Cardiac muscle cell (in vitro differentiated cells and primary cell): ENCODE measurements around the gene FAM20C. TPM values are rescaled to one million over a fixed set of nuclear protein-coding genes. Genes with fewer than 3 reads are reported as not detected.

ENCODE experiments used
- DNase-seq, 2 donors: peaks; one replicate each; pipeline versions ENCODE4 v3.0.0 to v3.0.0-alpha.2; 2010 to 2017; ENCODE audit warnings: low read depth in 1 of 2, low spot score in 1 of 2
- H3K27ac ChIP-seq: fragments of 200-600 bp; sonication (generic); 2 replicates; pipeline ENCODE4 v1.5.1; 2016
- H3K27me3 ChIP-seq: fragments of 200-600 bp; sonication (generic); 2 replicates; pipeline ENCODE4 v1.6.0; 2016; ENCODE audit warnings: control low read depth
- H3K36me3 ChIP-seq: fragments of 200-600 bp; sonication (generic); 2 replicates; pipeline ENCODE4 v1.5.1; 2016; ENCODE audit warnings: control low read depth
- H3K4me1 ChIP-seq: fragments of 200-600 bp; sonication (generic); 2 replicates; pipeline ENCODE4 v1.8.1; 2017; ENCODE audit warnings: low read depth, mild to moderate bottlenecking, mixed run types
- H3K4me3 ChIP-seq: fragments of 200-600 bp; sonication (generic); 2 replicates; pipeline ENCODE4 v1.5.1; 2016; ENCODE audit warnings: mild to moderate bottlenecking
- H3K9me3 ChIP-seq: fragments of 200-600 bp; sonication (generic); 2 replicates; pipeline ENCODE4 v1.5.1; 2017; ENCODE audit warnings: low read depth, mild to moderate bottlenecking, control low read depth
- polyA plus RNA-seq: library from polyadenylated mRNA; unstranded; fragments of >200 nt; fragmentation: Nextera tagmentation; extraction: Ambion mirVana; gene quantifications from 2 replicates; pipeline ENCODE4 v1.2.1, GENCODE V29; 2016
- total RNA-seq: library from RNA; depleted of rRNA; stranded (reverse); fragments of >200 nt; gene quantifications from 2 replicates; pipeline ENCODE4 v1.2.3, GENCODE V29; 2016
- TF ChIP-seq, protein P1 (sequence below): IDR thresholded peaks from 2 replicates; pipeline ENCODE4 v1.5.1; 2012; ENCODE audit warnings: low read depth, mild to moderate bottlenecking, low read length

The FAM20C gene
- total and polyA plus RNA-seq, 2 experiments from 2014 or later = 4.9 to 15.7 TPM

DNA sequence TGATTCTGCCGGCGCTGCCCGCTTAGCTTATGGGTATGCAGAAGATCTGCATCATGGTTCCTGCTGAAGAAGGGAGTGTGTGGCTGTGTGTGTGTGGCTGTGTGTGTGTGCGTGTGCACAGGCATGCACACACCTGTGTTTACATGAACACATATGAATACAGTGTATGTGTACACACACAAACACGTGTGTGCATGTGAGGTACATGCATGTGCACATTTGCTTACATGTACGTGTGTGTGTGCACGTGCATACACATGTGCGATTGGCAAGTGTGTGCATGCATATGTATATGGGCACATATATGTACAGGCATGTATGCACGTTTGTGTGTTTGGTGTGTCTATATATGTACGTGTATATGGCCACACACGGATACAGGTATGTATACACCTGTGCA is 16.4 kb upstream of the FAM20C start:
- H3K36me3 ChIP-seq = no peaks in the 10 kb centered on the region
- H3K27ac ChIP-seq = no peak overlapping the region
- TF ChIP-seq, protein P1, sequence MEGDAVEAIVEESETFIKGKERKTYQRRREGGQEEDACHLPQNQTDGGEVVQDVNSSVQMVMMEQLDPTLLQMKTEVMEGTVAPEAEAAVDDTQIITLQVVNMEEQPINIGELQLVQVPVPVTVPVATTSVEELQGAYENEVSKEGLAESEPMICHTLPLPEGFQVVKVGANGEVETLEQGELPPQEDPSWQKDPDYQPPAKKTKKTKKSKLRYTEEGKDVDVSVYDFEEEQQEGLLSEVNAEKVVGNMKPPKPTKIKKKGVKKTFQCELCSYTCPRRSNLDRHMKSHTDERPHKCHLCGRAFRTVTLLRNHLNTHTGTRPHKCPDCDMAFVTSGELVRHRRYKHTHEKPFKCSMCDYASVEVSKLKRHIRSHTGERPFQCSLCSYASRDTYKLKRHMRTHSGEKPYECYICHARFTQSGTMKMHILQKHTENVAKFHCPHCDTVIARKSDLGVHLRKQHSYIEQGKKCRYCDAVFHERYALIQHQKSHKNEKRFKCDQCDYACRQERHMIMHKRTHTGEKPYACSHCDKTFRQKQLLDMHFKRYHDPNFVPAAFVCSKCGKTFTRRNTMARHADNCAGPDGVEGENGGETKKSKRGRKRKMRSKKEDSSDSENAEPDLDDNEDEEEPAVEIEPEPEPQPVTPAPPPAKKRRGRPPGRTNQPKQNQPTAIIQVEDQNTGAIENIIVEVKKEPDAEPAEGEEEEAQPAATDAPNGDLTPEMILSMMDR = no peak
- no peaks in the 10 kb centered on the region for H3K9me3 ChIP-seq
- no peaks in the 10 kb centered on the region for H3K27me3 ChIP-seq
- DNase-seq = no peak
- H3K4me1 ChIP-seq = peaks cover 22% of the 10 kb centered on the region
- H3K4me3 ChIP-seq = no peak overlapping the region

DNA sequence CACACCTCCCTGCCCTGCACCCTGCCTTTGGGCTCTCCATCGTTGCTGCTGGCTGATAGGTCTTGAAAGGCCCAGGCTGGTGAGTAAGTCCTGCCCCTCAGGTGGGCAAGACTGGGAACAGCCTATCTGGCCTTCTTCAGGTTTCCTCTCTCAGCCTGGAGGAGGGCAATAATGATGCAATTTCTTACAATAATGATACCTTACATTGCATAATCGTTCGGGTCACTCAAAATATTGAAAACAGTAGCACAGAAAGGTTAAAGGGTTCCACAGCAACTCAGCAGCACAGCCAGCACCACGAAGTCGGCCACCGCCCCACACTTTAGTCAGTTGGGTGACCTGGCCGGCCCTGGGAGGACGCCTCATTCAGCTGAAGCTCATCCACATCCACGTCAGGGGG is 16.0 kb upstream of the FAM20C start:
- Histone ChIP-seq H3K9me3 (no peaks in the 10 kb centered on the region), H3K36me3 (no peaks in the 10 kb centered on the region), H3K4me1 (peaks cover 22% of the 10 kb centered on the region), H3K27me3 (no peaks in the 10 kb centered on the region), H3K27ac (no peak overlapping the region), H3K4me3 (no peak overlapping the region)
- DNase-seq = no peak
- TF ChIP-seq, protein P1 = no peak

DNA sequence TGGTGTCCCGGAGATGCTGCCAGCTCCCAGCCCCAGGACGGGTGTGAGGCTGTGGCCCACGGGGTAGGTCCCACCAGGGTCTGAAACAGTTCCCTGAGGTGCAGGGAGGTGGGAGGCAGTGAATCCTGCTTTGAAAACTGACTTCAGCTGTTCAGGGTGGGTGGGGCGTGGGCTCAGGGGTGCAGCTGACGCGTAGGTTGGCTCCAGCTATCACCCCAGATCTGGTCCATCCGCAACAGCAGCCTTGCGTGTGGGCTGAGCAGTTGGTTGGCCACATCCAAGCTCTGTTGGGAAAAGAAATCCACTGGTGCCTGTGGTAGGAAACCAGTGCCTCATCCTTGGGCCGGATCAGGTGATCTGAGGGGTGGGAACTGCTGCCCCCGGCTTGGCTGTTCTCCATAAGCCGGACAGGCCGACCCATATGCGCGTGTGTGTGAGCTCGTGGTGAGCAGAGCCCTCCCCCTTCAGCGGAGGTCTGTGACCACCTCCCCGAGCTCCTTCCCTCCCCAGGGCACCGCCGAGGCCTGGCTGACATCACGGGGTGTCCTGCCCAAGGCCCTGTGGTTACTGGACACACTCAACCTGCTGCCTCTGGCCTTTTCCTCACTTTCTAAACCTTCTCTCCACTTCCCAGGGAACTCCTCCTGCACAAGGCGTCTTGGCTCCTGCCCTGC is 15.4 kb upstream of the FAM20C start:
- peaks cover 22% of the 10 kb centered on the region for H3K4me1 ChIP-seq
- H3K9me3 ChIP-seq = no peaks in the 10 kb centered on the region
- no peaks in the 10 kb centered on the region for H3K27me3 ChIP-seq
- no peak overlapping the region for H3K27ac ChIP-seq
- no peak for DNase-seq
- TF ChIP-seq, protein P1 = no peak
- H3K36me3 ChIP-seq = no peaks in the 10 kb centered on the region
- no peak overlapping the region for H3K4me3 ChIP-seq

DNA sequence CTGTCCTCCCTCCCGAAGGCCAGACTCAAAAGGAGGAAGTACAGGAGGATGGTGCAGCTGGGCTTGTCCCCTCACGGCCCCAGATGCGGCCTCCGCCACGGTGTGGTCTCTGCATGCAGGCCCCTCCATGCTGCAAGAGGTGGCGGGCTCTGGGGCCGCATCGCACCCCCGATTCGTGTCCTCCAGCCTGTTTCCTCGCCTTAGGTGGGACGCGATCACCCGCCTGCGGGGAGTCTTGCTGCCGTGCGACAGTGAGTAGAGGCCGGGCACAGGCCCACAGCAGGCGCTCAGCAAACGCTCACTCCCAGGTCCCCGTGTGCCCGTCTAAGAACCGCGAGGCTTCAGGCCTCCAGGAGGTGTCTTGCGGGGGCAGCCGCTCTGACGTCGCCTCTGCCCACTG is 13.9 kb upstream of the FAM20C start:
- no peak for DNase-seq
- H3K9me3 ChIP-seq = no peaks in the 10 kb centered on the region
- peaks cover 20% of the 10 kb centered on the region for H3K4me1 ChIP-seq
- H3K27ac ChIP-seq = no peak overlapping the region
- TF ChIP-seq, protein P1 = no peak
- H3K36me3 ChIP-seq = no peaks in the 10 kb centered on the region
- no peaks in the 10 kb centered on the region for H3K27me3 ChIP-seq
- H3K4me3 ChIP-seq = no peak overlapping the region

DNA sequence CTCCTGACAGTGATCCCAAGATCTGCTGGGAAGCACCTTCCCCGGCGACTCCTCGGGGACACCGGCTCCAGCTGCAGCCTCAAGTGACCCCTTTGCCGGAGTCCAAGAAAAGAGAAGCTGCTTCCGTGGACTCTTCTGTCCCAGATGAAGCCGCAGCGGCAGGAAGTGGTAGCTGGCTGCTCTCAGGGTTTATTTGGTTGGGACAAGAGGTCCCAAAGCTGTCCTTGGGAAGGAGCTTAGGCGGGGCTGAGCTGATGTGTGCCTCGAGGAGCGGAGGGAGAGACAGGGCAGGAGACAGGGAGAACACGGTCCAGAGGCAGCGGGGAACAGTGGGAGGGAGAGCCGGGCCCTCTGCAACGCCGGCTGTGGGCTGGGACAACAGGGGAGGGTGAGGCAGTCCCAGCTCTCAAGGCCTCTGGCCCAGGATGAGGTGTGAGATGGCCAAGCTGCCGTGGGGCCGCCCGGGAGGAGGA is 13.1 kb upstream of the FAM20C start:
- peaks cover 17% of the 10 kb centered on the region for H3K4me1 ChIP-seq
- no peaks in the 10 kb centered on the region for H3K36me3 ChIP-seq
- no peak overlapping the region for H3K27ac ChIP-seq
- H3K27me3 ChIP-seq = no peaks in the 10 kb centered on the region
- no peak for DNase-seq
- no peaks in the 10 kb centered on the region for H3K9me3 ChIP-seq
- TF ChIP-seq, protein P1 = no peak
- H3K4me3 ChIP-seq = no peak overlapping the region
